ENCODE data around the gene ATG9B. TPM values are rescaled to one million over a fixed set of nuclear protein-coding genes. Genes with fewer than 3 reads are reported as not detected.

ATG9B gene
- total and polyA plus RNA-seq, 2 experiments from 2014 or later = 0.80 to 2.4 TPM

GRCh38 chr7:150996376-150997074 is 27.8 kb downstream of the ATG9B start:
- TF ChIP-seq EZH2 (IDR thresholded peaks at IDR 0.05; ENCODE audit: borderline replicate concordance) = no peak
- no peak for TF ChIP-seq EZH2phosphoT487 (IDR thresholded peaks at IDR 0.05; ENCODE audit: low read depth, severe bottlenecking, unreplicated experiment)
- TF ChIP-seq CTCF (IDR thresholded peaks at IDR 0.05; ENCODE audit: poor library complexity) = no peak
- no peaks in the 10 kb centered on the region for H4K20me1 ChIP-seq (ENCODE audit: insufficient read depth, poor library complexity, severe bottlenecking)
- no peaks in the 10 kb centered on the region for H3K9me3 ChIP-seq (ENCODE audit: low read depth)
- no peaks in the 10 kb centered on the region for H3K27me3 ChIP-seq
- H3K79me2 ChIP-seq = no peaks in the 10 kb centered on the region
- peaks cover 5% of the 10 kb centered on the region for H3K4me1 ChIP-seq (ENCODE audit: insufficient read depth)
- peak overlapping the region; percentile 20 for H3K4me2 ChIP-seq
- no peak overlapping the region for H2AFZ ChIP-seq
- no peak overlapping the region for H3K27ac ChIP-seq
- 91% methylated on average over 15 of the region's 31 CpGs for WGBS (ENCODE audit: low lambda C conversion rate, missing lambda C conversion rate)
- no peak for DNase-seq (ENCODE audit: low spot score)
- H3K9me2 ChIP-seq (replicated peaks; ENCODE audit: insufficient read depth) = no peaks in the 10 kb centered on the region
- H3K4me3 ChIP-seq = no peak overlapping the region
- H3K36me3 ChIP-seq (replicated peaks; ENCODE audit: insufficient read depth, low read depth) = no peaks in the 10 kb centered on the region

GRCh38 chr7:150994838-150995510 is 29.3 kb downstream of the ATG9B start:
- no peak overlapping the region for H3K27ac ChIP-seq
- no peaks in the 10 kb centered on the region for H3K9me3 ChIP-seq (ENCODE audit: low read depth)
- no peaks in the 10 kb centered on the region for H4K20me1 ChIP-seq (ENCODE audit: insufficient read depth, poor library complexity, severe bottlenecking)
- WGBS (ENCODE audit: low lambda C conversion rate, missing lambda C conversion rate) = 84% methylated on average over 18 of the region's 19 CpGs
- H3K79me2 ChIP-seq = no peaks in the 10 kb centered on the region
- TF ChIP-seq EZH2 (IDR thresholded peaks at IDR 0.05; ENCODE audit: borderline replicate concordance) (no peak), CTCF (IDR thresholded peaks at IDR 0.05; ENCODE audit: poor library complexity) (no peak), EZH2phosphoT487 (IDR thresholded peaks at IDR 0.05; ENCODE audit: low read depth, severe bottlenecking, unreplicated experiment) (no peak)
- no peak overlapping the region for H3K4me3 ChIP-seq
- no peak overlapping the region for H2AFZ ChIP-seq
- no peak for DNase-seq (ENCODE audit: low spot score)
- H3K4me1 ChIP-seq (ENCODE audit: insufficient read depth) = peaks cover 11% of the 10 kb centered on the region
- H3K4me2 ChIP-seq = no peak overlapping the region
- no peaks in the 10 kb centered on the region for H3K36me3 ChIP-seq (replicated peaks; ENCODE audit: insufficient read depth, low read depth)
- no peaks in the 10 kb centered on the region for H3K9me2 ChIP-seq (replicated peaks; ENCODE audit: insufficient read depth)
- no peaks in the 10 kb centered on the region for H3K27me3 ChIP-seq

GRCh38 chr7:150994141-150994837 is 30.0 kb downstream of the ATG9B start:
- no peak overlapping the region for H2AFZ ChIP-seq
- H3K27ac ChIP-seq = no peak overlapping the region
- peaks cover 13% of the 10 kb centered on the region for H3K4me1 ChIP-seq (ENCODE audit: insufficient read depth)
- no peaks in the 10 kb centered on the region for H3K79me2 ChIP-seq
- no peak overlapping the region for H3K4me2 ChIP-seq
- peak; percentile 59 for DNase-seq (ENCODE audit: low spot score)
- H3K9me3 ChIP-seq (ENCODE audit: low read depth) = no peaks in the 10 kb centered on the region
- WGBS (ENCODE audit: low lambda C conversion rate, missing lambda C conversion rate) = 58% methylated on average over 15 of the region's 15 CpGs
- no peaks in the 10 kb centered on the region for H3K27me3 ChIP-seq
- no peaks in the 10 kb centered on the region for H4K20me1 ChIP-seq (ENCODE audit: insufficient read depth, poor library complexity, severe bottlenecking)
- H3K36me3 ChIP-seq (replicated peaks; ENCODE audit: insufficient read depth, low read depth) = no peaks in the 10 kb centered on the region
- TF ChIP-seq EZH2 (IDR thresholded peaks at IDR 0.05; ENCODE audit: borderline replicate concordance) (no peak), CTCF (IDR thresholded peaks at IDR 0.05; ENCODE audit: poor library complexity) (no peak), EZH2phosphoT487 (IDR thresholded peaks at IDR 0.05; ENCODE audit: low read depth, severe bottlenecking, unreplicated experiment) (no peak)
- H3K4me3 ChIP-seq = no peak overlapping the region
- H3K9me2 ChIP-seq (replicated peaks; ENCODE audit: insufficient read depth) = no peaks in the 10 kb centered on the region
